NCI-H526 treated with DMSO at 0.1 percent for 48 hours (cell line): ENCODE results near the gene KCNAB1.
"Not testable (repeated sequence)": the region's sequence is repeated elsewhere in the genome, so short reads cannot be mapped to it uniquely, and the experiment has no call there.

Experiments
- DNase-seq: peaks from one replicate; lab custom pipeline; 2025; lab: John Stamatoyannopoulos, UW

The KCNAB1 gene

GRCh38 chr3:156176629-156177210 lies 56.3 kb downstream of the KCNAB1 start:
- DNase-seq: no peak

DNA sequence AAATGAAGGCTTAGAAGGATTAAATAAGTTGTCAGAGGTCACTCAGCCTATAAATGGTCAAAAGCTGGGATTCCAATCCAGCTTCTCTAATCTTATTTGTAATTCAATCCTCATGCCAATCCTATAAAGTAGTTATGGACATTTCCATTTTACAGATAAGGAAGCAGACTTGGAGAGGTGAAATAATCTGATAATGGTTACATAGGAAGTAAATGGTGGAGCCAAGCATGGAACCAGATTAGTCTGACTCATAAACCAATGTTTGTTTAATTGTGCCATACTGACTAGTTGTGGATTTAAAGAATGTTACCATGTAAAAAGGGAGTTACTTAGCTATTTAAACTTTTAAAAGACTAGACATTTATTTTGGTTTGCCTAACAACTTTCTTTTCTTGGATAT lies 59.7 kb downstream of the KCNAB1 start:
- DNase-seq: no peak

GRCh38 chr3:156181509-156181908 lies 61.1 kb downstream of the KCNAB1 start:
- DNase-seq: no peak

DNA sequence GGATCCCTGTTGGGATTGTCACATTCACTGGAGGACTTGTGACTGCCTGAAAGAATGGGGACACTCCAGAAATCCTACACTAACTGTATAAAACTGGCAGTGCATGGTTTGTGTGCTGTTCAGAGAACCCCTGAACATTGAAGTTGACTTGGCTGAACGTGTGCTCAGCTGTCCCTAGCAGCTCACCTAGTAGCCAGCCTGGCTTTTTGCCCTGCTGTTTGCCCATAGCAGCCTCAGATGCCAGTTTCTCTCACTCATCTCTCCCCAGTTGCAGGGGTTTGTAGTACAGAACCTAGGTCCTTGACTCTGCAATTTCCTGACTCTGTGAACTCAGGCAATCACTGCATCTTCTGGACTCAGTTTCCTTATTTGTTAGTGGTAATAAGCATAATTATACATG lies 63.0 kb downstream of the KCNAB1 start:
- DNase-seq: no peak

GRCh38 chr3:156184156-156184555 lies 63.8 kb downstream of the KCNAB1 start:
- DNase-seq: no peak

GRCh38 chr3:156187146-156187769 lies 66.9 kb downstream of the KCNAB1 start:
- DNase-seq: no peak

DNA sequence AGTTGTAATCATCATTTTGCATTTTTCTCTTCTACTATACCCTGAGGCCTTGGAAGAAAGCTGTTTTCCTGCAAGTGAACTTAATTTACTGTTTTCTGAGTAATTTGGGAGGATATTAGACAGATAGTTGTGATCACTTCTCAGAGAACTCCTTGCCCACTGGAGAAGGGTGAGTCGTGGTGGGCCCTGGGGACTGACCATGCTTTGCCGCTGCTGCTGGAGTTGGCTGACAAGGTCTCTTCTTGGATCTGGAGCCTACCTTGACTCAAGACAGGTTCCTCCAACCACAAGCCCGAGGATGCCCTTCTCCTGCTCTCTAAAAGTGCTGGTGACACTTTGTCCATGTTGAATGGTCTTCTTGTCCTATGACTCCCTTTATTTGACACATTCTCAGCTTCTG lies 68.4 kb downstream of the KCNAB1 start:
- DNase-seq: no peak

DNA sequence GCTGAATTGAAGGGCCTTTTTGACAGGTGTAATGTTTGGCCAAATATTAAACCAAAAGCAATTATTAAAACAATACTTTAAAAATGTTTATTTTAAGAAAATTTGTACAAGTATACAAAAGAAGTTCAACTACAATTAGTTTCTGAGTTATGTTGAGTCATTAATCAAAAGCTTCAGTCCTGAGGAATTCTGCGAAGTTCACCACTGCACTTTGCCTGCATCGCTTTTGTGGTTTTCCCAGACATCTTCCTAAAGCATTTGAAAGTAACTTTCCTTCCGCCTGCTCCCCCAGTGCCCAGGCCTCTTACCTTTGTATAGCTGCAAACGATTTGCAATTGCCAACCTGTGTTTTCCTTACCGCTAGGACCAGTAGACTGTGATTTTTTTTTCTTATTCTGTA lies 69.5 kb downstream of the KCNAB1 start:
- no peak for DNase-seq

- DNase-seq: not testable (repeated sequence)
These were observed 74.6 kb downstream of the KCNAB1 start for GRCh38 chr3:156194945-156195344.

GRCh38 chr3:156197152-156197551 lies 76.8 kb downstream of the KCNAB1 start:
- not testable (repeated sequence) for DNase-seq

- DNase-seq: no peak
These were observed 81.3 kb downstream of the KCNAB1 start for GRCh38 chr3:156201411-156202405.

DNA sequence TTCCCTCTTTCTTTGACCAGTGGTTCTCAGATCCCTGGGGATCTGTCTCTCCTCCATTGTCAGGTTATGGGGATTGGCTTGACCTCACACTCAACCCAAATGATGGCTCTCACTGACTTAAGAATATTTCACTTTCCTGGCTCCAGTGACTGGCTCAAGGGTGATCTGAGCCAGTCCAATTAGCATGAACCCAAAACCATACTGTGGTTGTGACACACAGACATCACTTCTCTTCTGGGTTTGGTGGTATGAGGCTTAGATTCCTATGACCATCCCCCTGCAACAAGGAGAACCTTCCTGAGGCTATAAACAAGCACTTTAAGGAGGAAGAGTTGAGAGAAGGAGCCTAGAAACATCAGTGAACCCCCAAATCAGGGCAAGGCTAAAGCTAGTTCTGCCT lies 85.8 kb downstream of the KCNAB1 start:
- no peak for DNase-seq

GRCh38 chr3:156207802-156208685 lies 87.7 kb downstream of the KCNAB1 start:
- DNase-seq: no peak

- DNase-seq: no peak
These were observed 89.4 kb downstream of the KCNAB1 start for GRCh38 chr3:156209631-156210335.

DNA sequence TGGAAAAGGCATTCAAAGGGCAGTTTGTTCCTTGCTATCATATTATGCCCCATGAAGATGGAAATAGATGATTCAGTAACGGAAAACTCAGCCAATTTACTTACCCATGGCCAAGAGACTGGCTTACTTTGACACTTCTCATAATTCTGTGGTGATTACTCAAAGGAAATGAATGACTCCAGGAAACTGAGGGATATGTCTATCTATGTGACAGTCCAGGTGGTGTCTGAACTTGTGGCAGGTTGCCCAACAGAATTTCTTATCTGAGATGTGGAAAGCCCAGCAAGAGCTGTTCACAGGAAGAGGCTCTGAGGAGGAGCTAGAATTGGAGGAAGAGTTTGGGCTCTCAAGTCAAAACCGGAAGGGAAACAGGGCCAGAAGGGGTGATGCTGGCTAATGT lies 91.2 kb downstream of the KCNAB1 start:
- no peak for DNase-seq

DNA sequence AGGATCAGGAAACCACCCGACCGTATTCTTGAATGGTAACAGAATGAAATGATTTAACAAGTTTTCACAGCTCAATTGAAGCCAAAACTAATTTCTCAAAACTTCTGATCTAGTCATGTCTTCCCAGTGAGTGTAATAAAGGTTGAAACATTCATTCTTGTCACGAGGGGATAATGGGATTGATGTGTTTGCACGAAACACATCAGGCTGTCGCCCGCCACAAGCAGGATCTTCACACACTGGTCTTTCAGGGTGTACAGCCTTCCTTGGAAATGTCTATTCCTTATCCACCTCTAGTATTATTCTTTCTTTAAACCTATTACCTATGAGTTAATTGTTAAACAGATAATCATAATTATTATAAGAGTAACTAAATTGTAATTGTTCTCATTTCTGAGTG lies 94.3 kb downstream of the KCNAB1 start:
- no peak for DNase-seq

DNA sequence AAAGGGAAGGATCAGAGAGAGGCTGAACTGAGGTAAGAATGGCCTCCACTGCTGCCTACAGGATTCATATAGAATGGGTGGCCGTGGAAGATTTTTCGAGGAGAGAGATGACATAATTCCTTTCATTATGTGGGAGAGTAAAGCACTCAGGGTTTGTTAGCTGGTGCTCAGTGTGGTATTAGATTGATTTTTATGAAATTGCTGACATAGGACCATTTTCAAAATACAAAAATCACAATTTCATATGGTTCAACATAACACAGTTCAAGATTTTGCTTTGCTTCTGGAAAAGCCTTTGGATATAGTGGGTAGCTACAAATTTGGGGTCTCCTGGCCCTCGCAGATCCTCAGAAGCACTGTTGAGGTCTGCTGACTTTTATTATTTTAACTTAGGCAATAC lies 95.4 kb downstream of the KCNAB1 start:
- DNase-seq: no peak

- DNase-seq: no peak
These were observed 95.8 kb downstream of the KCNAB1 start for GRCh38 chr3:156216216-156216615.

GRCh38 chr3:156216852-156217251 lies 96.5 kb downstream of the KCNAB1 start:
- no peak for DNase-seq

DNA sequence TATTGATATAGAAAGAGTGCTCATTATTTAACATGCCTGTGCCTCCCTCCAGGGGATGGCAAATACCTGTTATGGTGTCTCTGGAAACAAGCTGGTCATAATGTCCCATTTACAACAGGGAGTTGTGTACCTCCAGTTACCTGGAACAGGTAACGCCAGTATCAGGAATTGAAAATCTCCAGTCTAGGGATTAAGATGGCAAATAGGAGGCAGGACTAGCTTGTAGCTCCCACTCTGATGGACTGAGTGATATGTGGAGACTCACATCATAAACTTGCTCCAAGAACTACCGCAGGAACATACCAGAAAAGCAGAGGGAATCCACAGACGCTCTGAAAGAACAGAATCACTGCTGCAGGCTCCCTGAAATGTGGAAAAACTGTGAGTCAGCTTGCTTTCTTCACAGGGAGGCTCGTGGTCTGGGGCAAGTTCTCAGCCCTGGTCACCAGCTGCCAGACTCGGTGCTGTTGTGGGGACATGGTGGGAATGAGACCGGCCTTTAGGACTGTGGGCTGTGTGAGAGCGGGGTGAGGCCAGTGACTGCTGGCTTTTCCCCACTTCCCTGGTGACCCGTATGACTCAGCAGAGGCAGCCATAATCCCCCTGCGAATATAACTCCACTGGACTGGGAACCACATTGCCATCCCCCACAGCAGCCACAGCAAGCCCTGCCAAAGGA lies 97.4 kb downstream of the KCNAB1 start:
- no peak for DNase-seq

DNA sequence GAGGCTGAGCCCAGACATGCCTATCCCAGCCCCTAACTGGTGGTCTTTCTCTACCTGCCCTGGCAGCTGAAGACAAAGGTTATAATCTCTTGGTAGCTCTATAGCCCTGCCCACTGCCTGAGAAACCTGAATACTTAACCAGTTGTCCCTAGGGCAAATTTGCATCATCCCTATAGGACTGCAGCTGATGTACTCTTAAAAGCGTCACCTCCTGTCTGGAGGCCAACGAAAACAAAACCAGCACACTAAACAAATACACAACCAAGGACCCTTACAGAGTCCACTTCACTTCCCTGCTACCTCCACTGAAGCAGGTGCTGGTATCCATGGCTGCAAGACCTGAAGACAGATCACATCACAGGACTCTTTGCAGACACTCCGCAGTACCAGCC lies 98.0 kb downstream of the KCNAB1 start:
- DNase-seq: peak; percentile 27
